ENCODE data around the gene CCDC182. TPM values are rescaled to one million over a fixed set of nuclear protein-coding genes. Genes with fewer than 3 reads are reported as not detected.
A peak's percentile ranks its signal among the peaks of the same experiment; 100 is the strongest.

CCDC182 gene
- total RNA-seq, 1 experiment from 2014 or later: not detected

GRCh38 chr17:57784226-57784895 is 39.3 kb upstream of the CCDC182 start:
- Mint-ChIP-seq H3K27me3 (ENCODE audit: insufficient read depth, unreplicated experiment) (no peaks in the 10 kb centered on the region), H3K9me3 (ENCODE audit: unreplicated experiment) (no peaks in the 10 kb centered on the region), H3K27ac (ENCODE audit: low read depth, unreplicated experiment) (no peak overlapping the region), H3K4me3 (ENCODE audit: unreplicated experiment) (no peak overlapping the region), H3K4me1 (ENCODE audit: insufficient read depth, unreplicated experiment) (no peaks in the 10 kb centered on the region), H3K36me3 (ENCODE audit: insufficient read depth, unreplicated experiment) (no peaks in the 10 kb centered on the region)
- CTCF ChIA-PET: interaction anchor here (0.5 to 2.9 kb wide), 15 partner anchors 8 to 970 kb away, joined by 3 to 8 read pairs (median 4); no protein-coding TSS in a partner anchor
- TF ChIP-seq CTCF (IDR thresholded peaks at IDR 0.05; ENCODE audit: unreplicated experiment): no peak
- intact Hi-C loops (cut with micrococcal nuclease): no loop called here
- DNase-seq (ENCODE audit: unreplicated experiment): no peak
- POLR2A ChIA-PET: interaction anchor here (0.6 to 0.7 kb wide), 2 partner anchors 13 to 854 kb away, joined by 3 read pairs; no protein-coding TSS in a partner anchor
- no TSS peak for BruUV-seq (replicated peaks)

GRCh38 chr17:57783338-57783742 is 38.2 kb upstream of the CCDC182 start:
- POLR2A ChIA-PET: interaction anchor here (0.6 kb wide), 1 partner anchor 303 kb away, joined by 3 read pairs; no protein-coding TSS in a partner anchor
- Mint-ChIP-seq H3K27ac (ENCODE audit: low read depth, unreplicated experiment) (no peak overlapping the region), H3K9me3 (ENCODE audit: unreplicated experiment) (no peaks in the 10 kb centered on the region), H3K4me3 (ENCODE audit: unreplicated experiment) (no peak overlapping the region), H3K36me3 (ENCODE audit: insufficient read depth, unreplicated experiment) (no peaks in the 10 kb centered on the region), H3K4me1 (ENCODE audit: insufficient read depth, unreplicated experiment) (no peaks in the 10 kb centered on the region), H3K27me3 (ENCODE audit: insufficient read depth, unreplicated experiment) (no peaks in the 10 kb centered on the region)
- TF ChIP-seq CTCF (IDR thresholded peaks at IDR 0.05; ENCODE audit: unreplicated experiment): peak; percentile 82
- BruUV-seq (replicated peaks): no TSS peak
- CTCF ChIA-PET: interaction anchor here (0.6 to 2.9 kb wide), 22 partner anchors 9 to 969 kb away, joined by 3 to 8 read pairs (median 4); no protein-coding TSS in a partner anchor
- peak; percentile 58 for DNase-seq (ENCODE audit: unreplicated experiment)
- intact Hi-C loops (cut with micrococcal nuclease): no loop called here

- POLR2A ChIA-PET: no interaction called here
Measured at GRCh38 chr17:57782647-57783337, 37.7 kb upstream of the CCDC182 start.

More at GRCh38 chr17:57782647-57783337, 37.7 kb upstream of the CCDC182 start:
- no peaks in the 10 kb centered on the region for H3K36me3 Mint-ChIP-seq (ENCODE audit: insufficient read depth, unreplicated experiment)
- CTCF ChIA-PET: interaction anchor here (0.6 to 2.9 kb wide), 15 partner anchors 9 to 658 kb away, joined by 3 to 8 read pairs (median 4); no protein-coding TSS in a partner anchor
- no peak overlapping the region for H3K27ac Mint-ChIP-seq (ENCODE audit: low read depth, unreplicated experiment)
- H3K4me1 Mint-ChIP-seq (ENCODE audit: insufficient read depth, unreplicated experiment): no peaks in the 10 kb centered on the region
- no TSS peak for BruUV-seq (replicated peaks)
- no peaks in the 10 kb centered on the region for H3K27me3 Mint-ChIP-seq (ENCODE audit: insufficient read depth, unreplicated experiment)
- intact Hi-C loops (cut with micrococcal nuclease): no loop called here
- no peak overlapping the region for H3K4me3 Mint-ChIP-seq (ENCODE audit: unreplicated experiment)
- no peaks in the 10 kb centered on the region for H3K9me3 Mint-ChIP-seq (ENCODE audit: unreplicated experiment)
- no peak for TF ChIP-seq CTCF (IDR thresholded peaks at IDR 0.05; ENCODE audit: unreplicated experiment)
- DNase-seq (ENCODE audit: unreplicated experiment): no peak
